GM06990 (cell line): Measurements from ENCODE around the gene FBN1.

Experiments used
- DNase-seq: peaks from one replicate; pipeline ENCODE4 v3.0.0-alpha.2; 2011; ENCODE audit not compliant: insufficient read length; ENCODE audit errors: extremely low read depth
- H3K27me3 ChIP-seq: replicated peaks from 2 replicates; pipeline ENCODE4 v1.6.0; 2011; ENCODE audit warnings: low read length; ENCODE audit not compliant: control insufficient read depth, insufficient read depth
- H3K36me3 ChIP-seq: 2 replicates; pipeline ENCODE4 v1.5.1; 2011; ENCODE audit warnings: low read length; ENCODE audit not compliant: control insufficient read depth, insufficient read depth
- H3K4me3 ChIP-seq: replicated peaks from 2 replicates; pipeline ENCODE4 v1.5.1; 2011; ENCODE audit warnings: low read depth, mild to moderate bottlenecking, control low read depth, low read length
- TF ChIP-seq, protein P1 (sequence below): IDR thresholded peaks from 2 replicates; pipeline ENCODE4 v1.5.1; 2011; ENCODE audit warnings: low read length, control low read depth, mild to moderate bottlenecking, inconsistent platforms; ENCODE audit not compliant: insufficient read depth, poor library complexity, severe bottlenecking

The FBN1 gene

DNA sequence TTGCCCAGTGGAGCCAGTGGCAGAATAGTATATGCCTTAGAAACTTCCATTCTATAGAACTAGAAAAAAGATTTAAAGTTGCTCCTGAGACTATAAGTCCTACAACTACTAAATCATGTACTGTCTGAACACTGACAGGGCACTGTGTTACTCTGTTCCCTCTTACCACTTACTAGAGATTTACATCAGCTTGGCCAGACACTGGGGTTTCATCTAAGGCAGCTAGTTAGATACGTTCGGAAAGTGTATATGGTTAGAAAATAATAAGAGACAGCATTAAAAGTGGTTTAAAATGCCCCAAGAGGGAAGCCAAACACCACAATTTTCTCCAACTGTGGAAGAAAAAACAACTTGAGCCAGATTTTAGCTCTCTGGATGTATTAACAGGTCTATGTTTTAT is 97.1 kb downstream of the FBN1 start:
- TF ChIP-seq, protein P1, sequence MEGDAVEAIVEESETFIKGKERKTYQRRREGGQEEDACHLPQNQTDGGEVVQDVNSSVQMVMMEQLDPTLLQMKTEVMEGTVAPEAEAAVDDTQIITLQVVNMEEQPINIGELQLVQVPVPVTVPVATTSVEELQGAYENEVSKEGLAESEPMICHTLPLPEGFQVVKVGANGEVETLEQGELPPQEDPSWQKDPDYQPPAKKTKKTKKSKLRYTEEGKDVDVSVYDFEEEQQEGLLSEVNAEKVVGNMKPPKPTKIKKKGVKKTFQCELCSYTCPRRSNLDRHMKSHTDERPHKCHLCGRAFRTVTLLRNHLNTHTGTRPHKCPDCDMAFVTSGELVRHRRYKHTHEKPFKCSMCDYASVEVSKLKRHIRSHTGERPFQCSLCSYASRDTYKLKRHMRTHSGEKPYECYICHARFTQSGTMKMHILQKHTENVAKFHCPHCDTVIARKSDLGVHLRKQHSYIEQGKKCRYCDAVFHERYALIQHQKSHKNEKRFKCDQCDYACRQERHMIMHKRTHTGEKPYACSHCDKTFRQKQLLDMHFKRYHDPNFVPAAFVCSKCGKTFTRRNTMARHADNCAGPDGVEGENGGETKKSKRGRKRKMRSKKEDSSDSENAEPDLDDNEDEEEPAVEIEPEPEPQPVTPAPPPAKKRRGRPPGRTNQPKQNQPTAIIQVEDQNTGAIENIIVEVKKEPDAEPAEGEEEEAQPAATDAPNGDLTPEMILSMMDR, result no peak
- Histone ChIP-seq H3K27me3 (no peaks in the 10 kb centered on the region), H3K36me3 (no peaks in the 10 kb centered on the region), H3K4me3 (no peak overlapping the region)
- no peak for DNase-seq

DNA sequence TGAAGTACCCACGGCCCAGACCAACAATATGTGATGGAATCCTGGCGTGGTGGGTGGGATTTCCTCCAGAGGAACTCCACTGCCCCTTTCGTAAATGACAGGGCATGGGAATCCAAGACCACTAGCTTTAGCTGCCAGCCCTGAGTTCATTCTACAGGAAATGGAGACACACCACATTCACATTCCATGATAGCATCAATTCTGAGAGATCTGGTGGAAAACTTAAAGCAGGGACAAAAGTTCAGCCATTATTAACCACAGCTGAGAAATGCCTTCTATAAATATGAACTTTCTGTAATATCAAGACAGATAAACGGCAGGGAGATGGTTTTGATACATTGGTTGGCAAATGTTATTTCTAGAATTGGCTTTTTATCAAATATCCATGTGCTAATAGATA is 98.2 kb downstream of the FBN1 start:
- H3K4me3 ChIP-seq, result no peak overlapping the region
- no peak for DNase-seq
- TF ChIP-seq, protein P1, result no peak
- H3K27me3 ChIP-seq, result no peaks in the 10 kb centered on the region
- no peaks in the 10 kb centered on the region for H3K36me3 ChIP-seq

- no peak overlapping the region for H3K4me3 ChIP-seq
- H3K36me3 ChIP-seq, result no peaks in the 10 kb centered on the region
- no peaks in the 10 kb centered on the region for H3K27me3 ChIP-seq
- TF ChIP-seq, protein P1, result no peak
- DNase-seq, result no peak
These were observed 99.2 kb downstream of the FBN1 start for GRCh38 chr15:48546296-48546695.

DNA sequence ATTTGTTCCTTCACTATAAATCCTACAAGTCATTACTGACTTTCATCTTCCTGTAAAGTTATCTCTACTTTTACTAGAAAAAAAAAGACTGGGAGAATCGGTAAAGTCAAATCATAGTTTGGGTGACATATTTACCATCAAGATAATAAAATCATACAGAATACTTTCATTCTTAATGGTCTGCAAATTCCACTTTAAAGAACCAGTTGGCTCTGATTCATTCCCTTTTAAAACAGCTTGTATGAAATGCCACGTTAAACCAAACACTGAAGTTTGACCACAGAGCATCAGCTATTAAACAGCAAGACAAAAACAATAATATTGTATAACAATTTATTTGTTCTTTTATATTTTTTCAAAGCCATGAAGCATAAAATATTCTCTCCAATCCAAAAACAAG is 100.7 kb downstream of the FBN1 start:
- DNase-seq, result no peak
- H3K36me3 ChIP-seq, result no peaks in the 10 kb centered on the region
- no peaks in the 10 kb centered on the region for H3K27me3 ChIP-seq
- no peak overlapping the region for H3K4me3 ChIP-seq
- TF ChIP-seq, protein P1, result no peak

GRCh38 chr15:48541341-48542278 is 103.9 kb downstream of the FBN1 start:
- no peak for DNase-seq
- Histone ChIP-seq H3K27me3 (no peaks in the 10 kb centered on the region), H3K36me3 (no peaks in the 10 kb centered on the region), H3K4me3 (0 out of 2 replicates have a peak overlapping the region, but pooled peaks have one; percentile 16)
- TF ChIP-seq, protein P1, result no peak
